ENCODE data around the gene KRT4.
"Not testable (repeated sequence)": the region's sequence is repeated elsewhere in the genome, so short reads cannot be mapped to it uniquely, and the experiment has no call there.

The KRT4 gene

DNA sequence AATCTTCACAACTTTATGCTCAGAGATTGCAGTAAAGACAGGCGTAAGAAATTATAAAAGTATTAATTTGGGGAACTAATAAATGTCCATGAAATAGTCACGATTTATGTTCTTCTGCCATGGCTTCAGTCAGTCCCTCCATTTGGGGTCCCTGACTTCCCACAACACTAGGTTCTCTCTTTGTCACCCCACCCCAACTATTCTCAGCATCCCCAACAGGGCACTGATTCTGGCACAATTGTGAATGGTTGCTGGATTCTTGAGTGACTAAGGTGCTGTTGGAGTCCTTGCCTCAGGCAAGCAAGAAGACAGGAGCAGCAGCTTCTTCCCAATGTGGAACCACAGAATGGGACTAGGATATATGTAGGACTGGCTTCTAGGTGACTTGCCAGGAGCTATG lies 52.1 kb downstream of the KRT4 start:
- Histone ChIP-seq H3K14ac (ENCODE audit: low read length) (no peak overlapping the region), H3K4me2 (ENCODE audit: insufficient read depth, low read length, poor library complexity, severe bottlenecking) (no peak overlapping the region), H3K4me1 (ENCODE audit: control insufficient read depth in 2 of 2, insufficient read depth in 1 of 2, low read depth in 1 of 2, low read length in 2 of 2) (no peaks in the 10 kb centered on the region), H4K91ac (ENCODE audit: low read depth, low read length, poor library complexity) (no peak overlapping the region), H2AFZ (ENCODE audit: low read length) (no peak overlapping the region), H2AK5ac (ENCODE audit: low read depth, low read length) (no peak overlapping the region), H3K9me3 (replicated peaks in 1 of 2; ENCODE audit: control insufficient read depth in 2 of 2, insufficient read depth in 1 of 2, low read depth in 1 of 2, low read length in 2 of 2) (peaks cover 0 to 7% of the 10 kb centered on the region in 2 donors), H2BK12ac (ENCODE audit: low read length) (no peak overlapping the region), H3K36me3 (replicated peaks in 1 of 2; ENCODE audit: control insufficient read depth in 2 of 2, insufficient read depth in 2 of 2, low read length in 2 of 2) (no peaks in the 10 kb centered on the region), H3K23ac (ENCODE audit: low read depth, low read length, poor library complexity) (no peak overlapping the region), H4K8ac (ENCODE audit: low read depth, low read length) (no peak overlapping the region), H3K79me1 (ENCODE audit: low read depth, low read length) (no peaks in the 10 kb centered on the region), H3K18ac (ENCODE audit: low read length) (no peak overlapping the region), H3K4ac (ENCODE audit: low read length) (no peak overlapping the region), H3K4me3 (ENCODE audit: low read length in 2 of 2) (no peak overlapping the region), H3K27ac (replicated peaks; ENCODE audit: low read length) (no peak overlapping the region), H2BK120ac (ENCODE audit: low read depth, low read length) (no peak overlapping the region), H2BK5ac (ENCODE audit: low read length) (no peak overlapping the region), H3K27me3 (ENCODE audit: control insufficient read depth in 3 of 3, insufficient read depth in 3 of 3, low read depth in 1 of 3, low read length in 3 of 3) (no peaks in the 10 kb centered on the region), H2BK15ac (ENCODE audit: low read length) (no peak overlapping the region), H3K9ac (ENCODE audit: low read depth, low read length, poor library complexity) (no peak overlapping the region)
- no CpG with 5 or more reads among the region's 2 CpGs for WGBS, 2 donors (ENCODE audit: extremely low coverage in 2 of 2, insufficient read length in 2 of 2, insufficient replicate concordance in 1 of 2)
- DNase-seq (ENCODE audit: low spot score): no peak

DNA sequence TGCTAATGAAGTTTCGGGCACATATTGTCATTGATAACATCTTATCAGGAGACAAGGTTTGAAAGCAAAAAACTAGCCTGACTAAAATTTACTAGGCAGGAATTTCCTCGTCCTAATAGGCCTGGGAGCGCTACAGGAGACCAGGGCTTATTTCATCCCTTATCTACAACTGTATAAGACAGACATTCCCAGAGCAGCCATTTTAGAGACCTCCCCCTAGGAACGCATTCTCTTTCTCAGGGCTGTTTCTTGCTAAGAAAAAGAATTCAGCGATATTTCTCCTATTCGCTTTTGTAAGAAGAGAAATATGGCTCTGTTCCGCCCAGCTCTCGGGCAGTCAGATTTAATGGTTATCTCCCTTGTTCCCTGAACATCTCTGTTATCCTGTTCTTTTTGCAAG lies 52.7 kb downstream of the KRT4 start:
- not testable (repeated sequence) for H3K36me3 ChIP-seq (replicated peaks in 1 of 2; ENCODE audit: control insufficient read depth in 2 of 2, insufficient read depth in 2 of 2, low read length in 2 of 2); H3K4ac ChIP-seq (ENCODE audit: low read length); H4K91ac ChIP-seq (ENCODE audit: low read depth, low read length, poor library complexity); H3K9me3 ChIP-seq (replicated peaks in 1 of 2; ENCODE audit: control insufficient read depth in 2 of 2, insufficient read depth in 1 of 2, low read depth in 1 of 2, low read length in 2 of 2); H2BK12ac ChIP-seq (ENCODE audit: low read length); H2BK5ac ChIP-seq (ENCODE audit: low read length); H2AFZ ChIP-seq (ENCODE audit: low read length); H3K27me3 ChIP-seq (ENCODE audit: control insufficient read depth in 3 of 3, insufficient read depth in 3 of 3, low read depth in 1 of 3, low read length in 3 of 3); H3K4me3 ChIP-seq (ENCODE audit: low read length in 2 of 2); H2AK5ac ChIP-seq (ENCODE audit: low read depth, low read length); H2BK120ac ChIP-seq (ENCODE audit: low read depth, low read length); H2BK15ac ChIP-seq (ENCODE audit: low read length); H3K27ac ChIP-seq (replicated peaks; ENCODE audit: low read length); DNase-seq (ENCODE audit: low spot score); H3K79me1 ChIP-seq (ENCODE audit: low read depth, low read length); H3K14ac ChIP-seq (ENCODE audit: low read length); H3K4me2 ChIP-seq (ENCODE audit: insufficient read depth, low read length, poor library complexity, severe bottlenecking); H3K4me1 ChIP-seq (ENCODE audit: control insufficient read depth in 2 of 2, insufficient read depth in 1 of 2, low read depth in 1 of 2, low read length in 2 of 2); H3K9ac ChIP-seq (ENCODE audit: low read depth, low read length, poor library complexity); H3K18ac ChIP-seq (ENCODE audit: low read length); H4K8ac ChIP-seq (ENCODE audit: low read depth, low read length); H3K23ac ChIP-seq (ENCODE audit: low read depth, low read length, poor library complexity)
- WGBS, 2 donors (ENCODE audit: extremely low coverage in 2 of 2, insufficient read length in 2 of 2, insufficient replicate concordance in 1 of 2): no CpG with 5 or more reads among the region's 8 CpGs

DNA sequence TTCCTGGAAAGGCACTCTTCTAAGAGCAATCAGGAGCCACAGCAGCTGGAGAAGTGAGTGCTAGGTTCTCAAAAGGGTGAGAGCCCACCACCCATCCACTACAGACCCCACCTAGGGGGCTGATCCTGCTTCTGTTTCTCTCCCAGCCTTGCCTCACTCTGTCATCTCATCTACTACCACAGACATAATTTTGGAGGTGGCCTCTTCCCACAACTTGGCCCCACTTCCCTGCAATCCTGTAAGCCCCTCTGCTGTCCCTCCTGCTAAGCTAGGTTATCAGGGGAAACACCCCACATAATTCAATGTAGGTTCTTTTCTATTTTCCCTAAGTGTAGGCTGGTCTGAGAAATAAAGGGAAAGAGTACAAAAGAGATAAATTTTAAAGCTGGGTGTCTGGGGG lies 53.3 kb downstream of the KRT4 start:
- no peak overlapping the region for H3K27ac ChIP-seq (replicated peaks; ENCODE audit: low read length)
- H3K14ac ChIP-seq (ENCODE audit: low read length): no peak overlapping the region
- no peak overlapping the region for H3K18ac ChIP-seq (ENCODE audit: low read length)
- no peaks in the 10 kb centered on the region for H3K4me1 ChIP-seq (ENCODE audit: control insufficient read depth in 2 of 2, insufficient read depth in 1 of 2, low read depth in 1 of 2, low read length in 2 of 2)
- H4K8ac ChIP-seq (ENCODE audit: low read depth, low read length): no peak overlapping the region
- H2BK5ac ChIP-seq (ENCODE audit: low read length): no peak overlapping the region
- no peaks in the 10 kb centered on the region for H3K79me1 ChIP-seq (ENCODE audit: low read depth, low read length)
- peaks cover 0 to 7% of the 10 kb centered on the region in 2 donors for H3K9me3 ChIP-seq (replicated peaks in 1 of 2; ENCODE audit: control insufficient read depth in 2 of 2, insufficient read depth in 1 of 2, low read depth in 1 of 2, low read length in 2 of 2)
- DNase-seq (ENCODE audit: low spot score): no peak
- no peak overlapping the region for H3K4me2 ChIP-seq (ENCODE audit: insufficient read depth, low read length, poor library complexity, severe bottlenecking)
- no peak overlapping the region for H2BK120ac ChIP-seq (ENCODE audit: low read depth, low read length)
- no peak overlapping the region for H3K4ac ChIP-seq (ENCODE audit: low read length)
- no peaks in the 10 kb centered on the region for H3K36me3 ChIP-seq (replicated peaks in 1 of 2; ENCODE audit: control insufficient read depth in 2 of 2, insufficient read depth in 2 of 2, low read length in 2 of 2)
- no peak overlapping the region for H2BK12ac ChIP-seq (ENCODE audit: low read length)
- H3K27me3 ChIP-seq (ENCODE audit: control insufficient read depth in 3 of 3, insufficient read depth in 3 of 3, low read depth in 1 of 3, low read length in 3 of 3): no peaks in the 10 kb centered on the region
- no peak overlapping the region for H2AK5ac ChIP-seq (ENCODE audit: low read depth, low read length)
- no peak overlapping the region for H3K4me3 ChIP-seq (ENCODE audit: low read length in 2 of 2)
- H4K91ac ChIP-seq (ENCODE audit: low read depth, low read length, poor library complexity): no peak overlapping the region
- no peak overlapping the region for H3K9ac ChIP-seq (ENCODE audit: low read depth, low read length, poor library complexity)
- no peak overlapping the region for H3K23ac ChIP-seq (ENCODE audit: low read depth, low read length, poor library complexity)
- H2BK15ac ChIP-seq (ENCODE audit: low read length): no peak overlapping the region
- no peak overlapping the region for H2AFZ ChIP-seq (ENCODE audit: low read length)

DNA sequence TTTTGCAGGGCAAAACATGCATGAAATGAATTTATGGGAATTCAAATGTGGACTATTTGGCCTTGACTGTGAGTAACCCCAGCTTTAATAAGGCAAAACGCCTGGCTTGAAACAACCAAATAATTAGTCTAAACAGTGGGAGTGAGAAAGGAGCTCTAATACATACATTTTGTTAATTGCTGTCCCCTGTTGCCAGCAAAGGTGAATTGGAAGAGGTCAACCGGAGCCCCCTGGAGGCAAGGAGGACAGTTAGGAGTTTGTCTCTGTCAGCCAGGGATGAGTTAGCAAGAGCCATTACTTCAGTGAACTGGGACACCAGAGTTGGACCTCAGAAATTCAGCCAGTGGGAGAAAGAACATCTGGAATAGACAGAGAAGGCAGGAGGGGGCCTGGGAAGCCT lies 54.2 kb downstream of the KRT4 start:
- Histone ChIP-seq H3K79me1 (ENCODE audit: low read depth, low read length) (no peaks in the 10 kb centered on the region), H3K4me1 (ENCODE audit: control insufficient read depth in 2 of 2, insufficient read depth in 1 of 2, low read depth in 1 of 2, low read length in 2 of 2) (no peaks in the 10 kb centered on the region), H2BK12ac (ENCODE audit: low read length) (no peak overlapping the region), H3K36me3 (replicated peaks in 1 of 2; ENCODE audit: control insufficient read depth in 2 of 2, insufficient read depth in 2 of 2, low read length in 2 of 2) (no peaks in the 10 kb centered on the region), H3K27me3 (ENCODE audit: control insufficient read depth in 3 of 3, insufficient read depth in 3 of 3, low read depth in 1 of 3, low read length in 3 of 3) (no peaks in the 10 kb centered on the region), H2BK15ac (ENCODE audit: low read length) (no peak overlapping the region), H4K8ac (ENCODE audit: low read depth, low read length) (no peak overlapping the region), H3K4ac (ENCODE audit: low read length) (no peak overlapping the region), H4K91ac (ENCODE audit: low read depth, low read length, poor library complexity) (no peak overlapping the region), H3K9me3 (replicated peaks in 1 of 2; ENCODE audit: control insufficient read depth in 2 of 2, insufficient read depth in 1 of 2, low read depth in 1 of 2, low read length in 2 of 2) (peaks cover 0 to 7% of the 10 kb centered on the region in 2 donors), H3K18ac (ENCODE audit: low read length) (no peak overlapping the region), H2BK120ac (ENCODE audit: low read depth, low read length) (no peak overlapping the region), H2AK5ac (ENCODE audit: low read depth, low read length) (no peak overlapping the region), H3K14ac (ENCODE audit: low read length) (no peak overlapping the region), H3K4me3 (ENCODE audit: low read length in 2 of 2) (no peak overlapping the region), H3K27ac (replicated peaks; ENCODE audit: low read length) (no peak overlapping the region), H3K23ac (ENCODE audit: low read depth, low read length, poor library complexity) (no peak overlapping the region), H3K4me2 (ENCODE audit: insufficient read depth, low read length, poor library complexity, severe bottlenecking) (no peak overlapping the region), H3K9ac (ENCODE audit: low read depth, low read length, poor library complexity) (no peak overlapping the region), H2AFZ (ENCODE audit: low read length) (no peak overlapping the region), H2BK5ac (ENCODE audit: low read length) (no peak overlapping the region)
- no CpG with 5 or more reads among the region's 2 CpGs for WGBS, 2 donors (ENCODE audit: extremely low coverage in 2 of 2, insufficient read length in 2 of 2, insufficient replicate concordance in 1 of 2)
- no peak for DNase-seq (ENCODE audit: low spot score)
